Middle frontal gyrus (tissue), 1 donor: ENCODE data around the gene CABP7.
"Not testable (repeated sequence)": the region's sequence is repeated elsewhere in the genome, so short reads cannot be mapped to it uniquely, and the experiment has no call there.

Experiments used
- DNase-seq: peaks from one replicate; pipeline ENCODE4 v3.0.0-alpha.2; 2015; ENCODE audit warnings: low spot score; ENCODE audit errors: extremely low spot score

Gene CABP7

DNA sequence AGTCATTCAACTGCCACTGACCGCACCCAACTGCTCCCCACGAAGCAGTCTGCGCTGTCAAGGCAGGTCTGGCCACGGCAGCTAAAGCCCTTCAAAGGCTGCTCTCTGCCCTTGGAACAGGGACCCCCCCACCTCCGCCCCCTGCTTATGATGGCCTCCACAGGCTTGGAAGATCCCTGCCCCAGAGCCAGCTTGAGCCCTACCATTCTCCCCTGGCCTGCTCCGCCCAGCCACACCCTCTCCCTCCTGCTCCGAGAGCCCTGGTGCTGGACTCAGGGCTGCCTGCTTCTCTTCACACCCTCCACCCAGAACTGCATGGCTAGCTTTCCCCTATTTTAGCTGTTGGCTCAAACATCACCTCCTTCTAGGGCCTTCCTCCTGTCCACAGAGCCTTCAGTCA, 28.0 kb downstream of the CABP7 start:
- DNase-seq = no peak

DNA sequence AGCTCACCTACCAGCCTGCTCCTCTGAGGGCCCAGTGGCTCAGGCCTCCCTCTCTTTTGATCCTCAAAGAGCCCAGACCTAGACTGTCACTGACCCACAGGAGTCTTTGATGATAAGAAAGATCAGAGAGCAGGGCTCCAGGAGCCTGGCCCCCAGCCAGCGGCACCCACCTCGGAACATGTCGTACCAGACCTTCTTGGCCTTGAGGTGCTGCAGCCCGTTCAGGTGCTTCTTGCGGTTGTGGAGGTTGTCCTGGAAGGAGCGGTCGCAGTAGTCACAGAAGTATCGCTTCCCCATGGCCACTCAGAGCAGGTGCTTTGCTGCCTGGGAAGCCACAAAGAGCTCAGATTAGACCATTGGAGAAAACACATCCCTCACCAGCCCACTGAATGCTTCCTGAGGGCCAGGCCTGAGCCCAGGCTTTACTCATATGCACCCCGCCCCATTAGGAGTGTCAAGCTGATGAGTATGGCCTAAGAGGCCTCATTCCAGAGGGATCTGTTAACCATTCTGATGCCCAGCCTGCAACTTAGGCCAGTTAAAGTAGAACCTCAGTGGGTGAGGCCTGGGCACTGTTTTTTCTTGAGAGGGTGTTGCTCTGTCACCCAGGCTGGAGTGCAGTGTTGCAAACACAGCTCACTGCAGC, 28.6 kb downstream of the CABP7 start:
- DNase-seq = no peak

DNA sequence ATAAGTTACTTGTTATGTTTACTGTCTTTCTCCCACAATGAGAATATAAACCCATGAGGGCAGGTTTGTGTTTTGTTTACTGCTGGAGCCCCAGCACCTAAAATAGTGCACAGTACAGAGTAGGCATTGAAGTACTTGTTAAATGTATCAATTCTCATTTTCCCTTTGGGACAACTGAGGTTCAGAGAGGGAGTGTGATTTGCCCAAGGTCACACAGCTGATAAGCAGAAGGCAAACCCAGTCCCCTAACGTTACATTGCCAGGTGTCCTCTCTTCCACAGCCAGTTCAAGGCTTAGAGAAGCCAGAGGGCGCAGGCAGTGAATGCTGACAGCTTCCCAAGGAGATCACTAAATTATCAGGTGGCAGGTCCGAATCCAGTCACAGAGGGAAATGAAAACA, 30.2 kb downstream of the CABP7 start:
- no peak for DNase-seq

DNA sequence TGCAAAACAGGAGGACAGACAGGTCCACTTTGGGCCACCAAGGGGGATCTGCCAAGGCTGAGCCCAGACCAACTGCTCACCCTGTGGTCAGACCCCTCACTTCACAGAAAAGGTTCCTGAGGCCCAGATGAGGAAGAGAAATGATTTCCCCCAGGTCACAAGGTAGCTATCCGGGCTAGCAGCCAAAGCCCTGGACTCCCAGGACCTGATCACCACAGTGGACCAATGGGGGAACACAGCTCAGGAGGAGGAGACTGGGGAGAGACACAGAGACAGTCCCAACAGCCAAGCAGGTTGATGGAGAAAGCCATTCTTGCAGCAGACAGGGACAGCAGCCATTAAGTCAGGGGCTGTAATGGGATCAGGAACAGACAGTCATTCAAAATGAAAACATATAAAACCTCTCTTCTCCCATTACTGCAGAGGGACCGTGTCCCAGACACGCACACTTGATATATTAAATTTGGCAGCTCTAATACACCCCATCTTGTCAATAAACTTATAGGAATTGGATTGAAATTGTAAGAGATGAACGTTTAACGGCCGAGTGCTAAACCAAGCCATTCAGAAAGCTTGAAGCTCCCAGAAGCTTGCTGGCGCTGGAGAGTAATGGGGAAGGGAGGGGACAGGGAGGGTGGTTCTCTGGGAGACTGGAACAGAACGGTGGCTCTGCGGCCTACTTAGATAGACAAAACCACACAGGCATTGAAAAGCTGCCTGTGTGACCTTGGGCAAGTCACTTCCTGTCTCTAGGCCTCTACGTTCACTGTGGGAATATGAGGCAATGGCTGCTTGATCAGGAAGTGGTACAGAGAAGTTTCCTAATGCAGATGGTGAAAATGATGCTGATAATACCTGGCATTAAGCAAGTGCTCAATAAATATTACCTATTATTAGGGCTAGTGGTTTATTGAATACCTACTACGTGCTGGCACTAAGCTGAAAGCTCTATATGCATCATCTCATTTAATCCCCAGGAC, 31.0 kb downstream of the CABP7 start:
- no peak for DNase-seq

DNA sequence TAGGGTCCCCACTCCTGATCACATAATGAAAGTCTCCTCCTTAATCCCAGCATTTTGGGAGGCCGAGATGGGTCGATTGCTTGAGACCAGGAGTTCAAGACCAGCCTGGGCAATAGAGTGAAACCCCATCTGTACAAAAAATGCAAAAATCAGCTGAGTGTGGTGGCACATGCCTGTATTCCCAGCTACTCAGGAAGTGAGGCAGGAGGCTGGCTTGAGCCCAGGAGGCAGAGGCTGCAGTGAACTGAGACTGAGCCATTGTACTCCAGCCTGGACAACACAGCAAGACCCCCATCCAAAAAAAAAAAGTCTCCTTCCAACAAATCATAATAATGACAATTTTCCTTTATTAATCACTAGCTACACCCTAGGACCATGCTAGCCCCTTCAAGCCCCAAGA, 31.9 kb downstream of the CABP7 start:
- DNase-seq = no peak

DNA sequence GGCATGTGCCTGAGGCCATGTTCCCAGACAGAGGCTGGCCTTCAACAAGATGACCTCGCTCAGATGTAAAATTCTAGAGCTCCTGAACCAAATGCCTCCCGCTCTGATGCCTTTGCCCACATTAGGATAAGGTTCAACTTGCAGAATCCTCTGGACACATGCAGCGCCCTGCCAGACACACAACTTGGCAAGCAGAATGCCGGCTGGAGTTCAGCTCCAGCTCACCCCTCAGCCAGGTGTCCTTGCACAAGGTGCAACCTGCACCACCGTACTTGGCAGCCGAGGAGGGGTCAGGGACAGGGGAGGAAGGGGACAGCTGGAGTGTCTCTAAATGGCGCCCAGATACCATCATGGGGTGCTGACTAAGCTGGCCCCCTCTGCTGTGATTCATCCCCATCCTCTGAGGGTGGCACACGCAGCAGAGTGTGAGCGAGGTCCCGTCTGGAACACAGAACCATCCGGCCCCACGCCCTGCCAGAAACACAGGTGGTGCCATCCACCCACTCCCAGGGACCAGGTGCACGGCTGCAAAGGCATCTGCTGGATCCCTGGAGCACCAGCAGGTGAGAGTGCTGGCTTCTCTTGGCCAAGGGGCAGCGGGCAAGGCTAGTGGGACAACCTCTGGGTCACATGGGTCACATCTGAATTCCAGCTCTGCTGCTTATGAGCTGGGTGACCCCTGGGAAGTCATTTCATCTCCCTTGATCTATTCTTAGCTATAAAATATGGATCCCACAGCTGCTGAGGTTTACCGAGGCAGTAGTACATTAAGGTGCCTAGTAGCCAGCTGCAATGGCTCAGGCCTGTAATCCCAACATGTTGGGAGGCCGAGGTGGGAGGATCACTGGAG, 34.2 kb downstream of the CABP7 start:
- no peak for DNase-seq

DNA sequence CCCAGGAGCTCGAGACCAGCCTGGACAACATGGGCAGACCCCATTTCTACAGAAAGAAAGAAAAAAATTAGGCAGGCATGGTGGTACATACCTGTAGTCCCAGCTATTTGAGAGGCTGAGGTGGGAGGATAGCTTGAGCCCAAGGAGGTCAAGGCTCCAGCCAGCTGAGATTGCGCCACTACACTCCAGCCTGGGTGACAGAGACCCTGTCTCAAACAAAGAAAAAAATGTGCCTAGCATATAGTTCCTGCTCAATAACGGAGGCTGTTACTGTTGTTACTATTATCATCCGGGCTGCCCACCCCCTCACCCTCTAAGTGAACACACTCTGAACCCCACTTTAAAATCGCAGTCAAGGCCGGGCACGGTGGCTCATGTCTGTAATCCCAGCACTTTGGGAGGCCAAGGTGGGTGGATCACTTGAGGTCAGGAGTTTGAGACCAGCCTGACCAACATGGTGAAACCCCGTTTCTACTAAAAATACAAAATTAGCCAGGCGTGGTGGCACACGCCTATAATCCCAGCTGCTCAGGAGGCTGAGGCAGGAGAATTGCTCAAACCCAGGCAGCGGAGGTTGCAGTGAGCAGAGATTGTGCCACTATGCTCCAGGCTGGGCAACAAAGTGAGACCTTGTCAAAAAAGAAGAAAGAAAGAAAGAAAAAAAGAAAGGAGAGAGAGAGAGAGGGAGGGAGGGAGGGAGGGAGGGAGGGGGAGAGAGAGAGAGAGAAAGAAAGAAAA, 35.0 kb downstream of the CABP7 start:
- not testable (repeated sequence) for DNase-seq

DNA sequence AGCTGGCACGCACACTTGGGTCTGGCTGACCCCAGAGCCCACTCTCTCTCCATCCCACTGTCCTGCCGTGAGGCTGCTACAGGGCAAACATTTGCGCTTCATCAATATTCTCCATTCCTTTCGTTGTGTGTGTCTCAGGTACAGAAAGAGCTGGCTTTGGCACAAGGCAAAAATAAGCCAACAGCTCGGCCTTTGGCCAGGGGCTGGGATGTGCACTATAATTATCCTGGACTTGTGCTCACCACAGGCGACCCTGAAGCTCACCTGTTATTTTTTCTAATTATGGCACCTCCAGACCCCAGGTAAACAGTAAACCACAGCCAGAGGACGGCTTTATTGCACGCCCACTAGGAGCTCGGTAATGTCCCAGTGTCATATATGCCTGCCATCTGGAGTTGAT, 36.1 kb downstream of the CABP7 start:
- no peak for DNase-seq

DNA sequence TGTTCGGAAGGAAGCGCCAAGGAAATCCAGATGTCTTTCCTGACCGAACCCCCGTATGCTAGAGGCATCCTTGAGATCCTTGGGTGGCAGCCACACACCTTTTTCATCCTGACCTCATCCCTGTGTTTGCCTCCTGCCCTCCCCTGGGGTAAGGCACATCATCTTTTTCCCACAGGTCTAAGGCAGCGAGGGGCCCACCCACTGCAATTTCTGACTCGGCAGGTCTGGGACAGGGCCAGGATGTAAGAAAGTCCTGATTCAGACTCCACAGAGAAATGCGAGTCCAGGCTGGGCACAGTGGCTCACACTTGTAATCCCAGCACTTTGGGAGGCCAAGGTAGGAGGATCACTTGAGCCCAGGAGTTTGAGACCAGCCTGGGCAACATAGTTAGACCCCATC, 36.5 kb downstream of the CABP7 start:
- DNase-seq = no peak

DNA sequence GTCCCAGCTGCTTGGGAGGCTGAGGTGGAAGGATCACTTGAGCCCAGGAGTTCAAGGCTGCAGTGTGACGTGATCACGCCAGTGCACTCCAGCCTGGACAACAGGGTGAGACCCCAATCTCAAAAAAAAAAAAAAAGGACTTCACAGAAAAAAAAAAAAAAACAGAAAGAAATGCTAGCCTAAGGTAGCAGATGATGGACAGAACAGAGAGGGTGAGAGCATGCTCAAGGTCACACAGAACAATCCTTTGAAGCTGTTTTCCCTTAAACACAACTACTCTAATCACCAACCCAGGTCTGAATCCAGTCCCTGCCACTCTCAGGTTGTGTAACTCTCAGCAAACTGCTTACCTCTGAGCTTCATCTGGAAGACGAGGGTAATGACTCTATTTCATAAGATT, 37.3 kb downstream of the CABP7 start:
- DNase-seq = no peak

DNA sequence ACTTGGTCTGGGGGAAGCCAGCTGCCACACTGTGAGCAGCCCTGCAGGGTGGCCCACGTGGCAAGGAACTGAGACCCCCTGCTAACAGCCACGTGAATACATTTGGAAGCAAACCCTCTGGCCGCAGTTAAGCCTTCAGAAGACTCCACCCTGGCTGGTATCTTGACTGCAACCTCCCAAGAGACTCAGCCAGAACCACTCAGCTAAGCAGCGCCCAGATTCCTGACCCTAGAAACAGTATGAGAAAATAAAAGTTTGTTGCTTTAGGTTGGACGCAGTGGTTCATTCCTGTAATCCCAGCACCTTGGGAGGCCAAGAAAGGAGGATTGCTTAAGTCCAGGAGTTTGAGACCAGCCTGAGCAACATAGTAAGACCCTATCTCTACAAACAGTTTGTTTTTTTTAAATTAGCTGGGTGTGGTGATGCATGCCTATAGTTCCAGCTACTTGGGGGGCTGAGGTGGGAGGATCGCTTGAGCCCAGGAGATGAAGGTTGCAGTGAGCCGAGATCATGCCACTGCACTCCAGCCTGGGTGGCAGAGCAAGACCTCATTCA, 38.3 kb downstream of the CABP7 start:
- no peak for DNase-seq

DNA sequence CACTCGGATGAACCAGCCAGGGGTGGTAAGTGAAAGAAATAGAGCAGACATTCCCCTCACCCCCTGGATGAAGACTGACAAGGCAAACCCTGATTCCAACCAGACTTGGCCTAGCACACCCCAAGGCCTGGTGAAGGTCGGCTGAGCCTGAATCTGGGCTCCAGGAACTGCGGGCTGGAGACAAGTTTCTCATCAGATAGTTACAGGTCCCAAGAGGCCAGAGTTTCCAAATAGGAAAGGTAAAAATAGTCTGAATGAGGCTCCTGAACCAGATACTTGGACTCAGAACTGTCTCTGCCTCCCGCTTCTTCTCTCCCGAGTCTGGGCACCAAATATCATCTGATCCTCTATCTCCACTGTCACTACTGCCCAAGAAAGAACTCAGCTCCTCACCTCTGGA, 39.2 kb downstream of the CABP7 start:
- no peak for DNase-seq

DNA sequence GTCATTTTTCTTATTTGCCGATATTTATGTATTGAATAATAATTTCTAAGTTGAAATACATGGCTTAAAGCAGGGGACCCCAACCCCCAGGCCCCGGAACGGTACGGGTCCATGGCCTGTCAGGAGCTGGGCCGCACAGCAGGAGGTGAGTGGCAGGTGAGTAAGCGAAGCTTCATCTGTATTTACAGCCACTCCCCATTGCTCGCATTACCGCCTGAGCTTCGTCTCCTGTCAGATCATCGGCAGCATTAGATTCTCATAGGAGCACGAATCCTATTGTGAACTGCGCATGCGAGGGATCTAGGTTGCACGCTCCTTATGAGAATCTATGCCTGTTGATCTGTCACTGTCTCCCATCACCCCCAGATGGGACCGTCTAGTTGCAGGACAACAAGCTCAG, 42.5 kb downstream of the CABP7 start:
- no peak for DNase-seq

DNA sequence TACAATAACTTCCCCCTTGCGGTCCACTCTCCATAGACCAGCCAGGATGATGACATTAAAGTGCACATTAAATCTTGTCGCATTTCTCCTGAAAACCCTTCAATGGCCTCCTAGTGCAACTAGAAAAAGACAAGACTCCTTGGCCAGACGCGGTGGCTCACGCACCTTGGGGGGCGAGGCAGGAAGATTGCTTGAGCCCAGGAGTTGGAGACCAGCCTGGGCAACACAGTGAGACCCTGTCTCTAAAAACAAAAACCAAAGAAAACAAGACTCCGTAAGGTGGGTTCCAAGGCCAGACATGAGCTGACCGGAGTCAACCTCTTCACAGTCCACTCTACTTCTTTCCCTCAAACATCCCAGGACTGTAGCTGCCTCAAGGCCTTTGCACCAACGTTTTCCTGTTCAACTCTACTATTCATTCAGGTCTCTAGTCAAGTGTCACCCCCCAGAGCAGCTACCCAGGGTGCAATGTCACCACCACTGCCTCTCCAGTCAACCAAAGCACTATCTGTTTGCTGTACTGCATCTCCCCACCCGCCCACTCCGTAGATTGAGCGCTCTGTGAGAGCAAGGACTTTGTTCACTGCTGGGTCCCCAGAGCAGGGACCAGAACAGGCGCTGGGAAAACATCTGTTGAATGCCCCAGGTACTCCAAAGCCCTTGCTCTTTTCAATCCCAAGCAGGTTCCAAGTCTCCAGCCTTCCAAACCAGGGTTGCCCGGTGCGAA, 46.3 kb downstream of the CABP7 start:
- DNase-seq = no peak

DNA sequence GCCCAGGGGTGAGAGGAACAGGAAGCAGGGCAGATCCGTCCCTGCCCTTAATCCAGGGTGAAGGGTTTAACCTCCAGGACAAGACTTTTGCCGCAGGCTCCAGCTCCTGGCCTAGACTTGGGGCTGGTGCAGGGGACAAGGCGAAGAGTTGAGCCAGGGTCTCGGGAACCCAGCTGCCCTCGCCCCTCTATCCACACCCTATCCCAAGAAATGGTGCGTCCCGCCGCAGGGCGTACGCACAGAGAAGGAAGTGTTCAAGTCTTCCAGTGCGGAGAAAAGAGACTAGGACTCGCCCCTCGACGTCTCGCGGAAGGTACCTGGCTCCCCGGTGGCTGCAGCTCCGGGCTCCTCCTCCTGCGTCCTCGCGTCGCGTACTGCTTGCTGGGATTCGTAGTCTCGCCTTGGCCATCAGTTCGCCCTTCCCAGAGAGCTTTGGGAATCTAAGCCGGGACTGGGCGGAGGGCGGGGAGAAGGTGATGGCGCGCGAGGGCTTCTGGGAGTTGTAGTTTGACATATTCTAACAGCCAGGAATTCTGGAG, 46.9 kb downstream of the CABP7 start, which contains the start of gene ZMAT5:
Gene ZMAT5, minus strand, starts transcription at position 376 of the 539 bp plus-strand sequence. CDS start 18,463 bp downstream, outside the sequence.
- peak; percentile 95 for DNase-seq

DNA sequence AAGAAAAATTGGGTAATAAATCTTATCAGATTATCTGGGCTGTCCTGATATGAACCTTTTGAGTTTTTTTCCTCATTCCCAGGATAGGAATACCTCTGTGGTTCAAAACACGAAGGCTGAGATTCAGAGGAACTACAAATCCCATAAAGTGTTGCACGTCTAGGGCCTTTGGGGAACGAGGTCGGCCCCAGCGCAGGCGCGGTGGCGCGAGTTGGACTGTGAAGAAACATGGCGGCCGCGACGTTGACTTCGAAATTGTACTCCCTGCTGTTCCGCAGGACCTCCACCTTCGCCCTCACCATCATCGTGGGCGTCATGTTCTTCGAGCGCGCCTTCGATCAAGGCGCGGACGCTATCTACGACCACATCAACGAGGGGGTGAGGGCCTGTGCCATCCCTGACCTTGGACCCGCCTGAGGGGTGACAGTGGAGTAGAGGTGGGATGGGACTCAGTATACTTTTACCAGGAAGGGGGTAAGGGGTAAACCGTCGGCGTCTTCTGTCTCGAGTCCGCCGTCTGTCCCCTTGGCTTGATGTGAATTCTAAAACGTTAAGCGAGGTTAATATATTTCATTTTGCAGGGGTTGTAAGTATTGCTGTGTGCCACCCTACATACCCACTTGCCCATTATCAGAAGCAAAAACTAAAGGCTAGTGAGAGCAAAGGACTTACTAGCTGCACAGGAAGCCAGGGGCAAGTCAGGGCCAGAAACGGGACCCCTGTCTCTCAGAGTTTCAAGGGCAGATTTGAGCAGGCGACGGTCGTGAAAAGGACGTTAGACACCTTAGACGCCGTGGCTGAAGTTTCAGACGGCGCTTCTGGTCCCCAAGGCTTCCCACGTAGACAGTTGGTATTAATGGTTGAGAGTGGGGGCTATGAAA, 47.6 kb downstream of the CABP7 start, which contains the start of gene UQCR10:
Gene UQCR10, plus strand, starts transcription at position 199 of the 881 bp plus-strand sequence. Its CDS starts 30 bp downstream, at position 229.
- DNase-seq = peak; percentile 89

DNA sequence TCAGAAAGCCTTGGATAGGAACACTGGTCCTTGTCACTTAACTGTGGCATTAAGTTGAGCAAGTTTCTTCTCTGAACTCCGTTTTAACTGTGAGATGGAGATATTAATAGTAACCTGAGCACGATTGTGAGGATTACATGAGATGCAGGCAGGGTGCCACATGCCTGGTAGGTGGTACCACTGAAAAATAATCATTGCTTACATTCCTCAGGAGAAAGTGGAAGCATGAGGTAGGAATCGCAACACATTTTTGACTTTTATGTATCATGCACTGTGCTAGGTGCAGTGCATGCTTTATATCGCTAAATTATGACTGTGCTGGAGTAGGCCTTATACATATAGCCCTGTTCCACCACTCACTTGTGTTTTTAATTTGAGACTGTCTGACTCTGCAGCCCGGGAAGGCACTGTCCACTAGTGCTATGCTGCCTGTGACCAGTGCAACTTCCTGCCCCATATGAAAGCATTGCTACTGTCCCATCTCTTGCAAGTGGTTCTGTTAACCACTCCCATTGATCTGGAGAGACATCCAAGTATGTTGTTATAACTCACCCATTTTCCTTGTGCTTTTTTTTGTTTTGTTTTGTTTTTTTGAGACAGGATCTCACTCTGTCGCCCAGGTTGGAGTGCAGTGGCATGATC, 48.4 kb downstream of the CABP7 start:
- DNase-seq = no peak

DNA sequence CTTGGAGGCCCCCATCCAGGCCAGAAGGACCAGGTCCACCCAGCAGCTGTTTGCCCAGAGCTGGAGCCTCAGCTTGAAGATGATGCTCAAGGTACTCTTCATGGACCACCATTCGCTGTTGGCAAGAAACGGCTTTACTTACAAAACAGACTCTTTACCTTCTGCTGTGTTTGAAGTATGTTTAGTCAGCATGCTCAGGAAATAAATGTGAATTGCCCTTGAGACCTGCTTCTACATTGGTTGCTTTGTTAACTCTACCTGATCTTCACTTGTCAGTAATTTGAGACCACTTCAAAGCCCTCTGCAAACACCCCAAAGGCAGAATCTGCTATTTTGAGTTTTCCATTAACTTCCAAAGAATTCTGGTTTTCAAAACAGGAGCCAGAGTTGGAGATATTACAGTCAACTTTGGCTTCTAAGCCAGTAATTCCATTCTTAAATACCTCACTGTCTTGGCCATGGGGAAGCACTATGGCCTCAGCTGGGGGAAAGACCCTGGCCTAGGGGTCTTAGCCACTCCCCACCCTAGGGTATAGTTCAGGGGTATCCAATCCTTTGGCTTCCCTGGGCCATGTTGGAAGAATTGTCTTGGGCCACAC, 50.0 kb downstream of the CABP7 start:
- DNase-seq = no peak
